B cell (primary cell): ENCODE measurements around the gene CAPZB.

ENCODE experiments used
- CTCF ChIP-seq: fragments of 200-600 bp; IDR thresholded peaks from one replicate; pipeline ENCODE4 v1.8.0; 2022; ENCODE audit warnings: antibody characterized with exemption, mild to moderate bottlenecking
- EZH2 ChIP-seq: IDR thresholded peaks from 2 replicates; pipeline ENCODE4 v1.6.1; 2012; ENCODE audit warnings: borderline replicate concordance, low read depth, mild to moderate bottlenecking, moderate library complexity, low read length; ENCODE audit not compliant: insufficient read depth, poor library complexity, severe bottlenecking

DNA sequence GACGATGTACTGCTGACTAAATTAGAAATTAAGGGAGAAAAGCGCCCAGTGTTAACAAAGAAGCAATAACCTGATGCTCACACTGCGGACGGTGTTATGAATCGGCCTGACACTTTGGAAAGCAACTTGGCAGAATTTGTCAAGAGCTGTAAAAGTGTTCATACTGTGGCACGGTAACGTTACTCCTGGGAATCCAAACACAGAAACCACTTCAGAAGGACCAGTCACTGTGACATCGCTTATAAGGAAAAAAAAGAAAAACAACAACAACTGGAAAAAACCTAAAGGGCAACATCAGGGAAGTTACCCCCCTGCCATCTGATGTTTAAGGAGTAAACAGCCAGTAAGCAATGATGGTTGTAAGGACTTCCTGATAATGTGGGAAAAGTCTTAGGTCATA lies 27.7 kb downstream of the CAPZB start:
- TF ChIP-seq EZH2 (no peak), CTCF (no peak)
